H1 (cell line): Measurements from ENCODE around the gene HK1. TPM values are rescaled to one million over a fixed set of nuclear protein-coding genes. Genes with fewer than 3 reads are reported as not detected.

Experiments
- BACH1 ChIP-seq: IDR thresholded peaks from 2 replicates; pipeline ENCODE4 v1.6.1; 2012; ENCODE audit warnings: low read length, improper control_type of control experiment
- BCL11A ChIP-seq, 2 experiments: IDR thresholded peaks; one replicate each; pipeline ENCODE4 v1.6.1; 2011; ENCODE audit warnings: low read depth in 2 of 2, low read length in 2 of 2, mild to moderate bottlenecking in 2 of 2
- CHD7 ChIP-seq: fragments of 300-600 bp; sonication (generic); IDR thresholded peaks from 2 replicates; pipeline ENCODE4 v1.7.1; 2012; ENCODE audit warnings: low read length, moderate library complexity, mild to moderate bottlenecking, inconsistent platforms; ENCODE audit not compliant: insufficient replicate concordance
- FOSL1 ChIP-seq: IDR thresholded peaks from 2 replicates; pipeline ENCODE4 v1.6.1; 2011; ENCODE audit warnings: mild to moderate bottlenecking, low read depth, low read length, moderate library complexity; ENCODE audit not compliant: insufficient read depth
- GTF2F1 ChIP-seq: IDR thresholded peaks from 2 replicates; pipeline ENCODE4 v1.6.1; 2012; ENCODE audit warnings: low read depth, low read length, improper control_type of control experiment, borderline replicate concordance
- HDAC2 ChIP-seq, 2 experiments: fragments of 300-600 bp in 1 of 2; sonication (generic) in 1 of 2; IDR thresholded peaks; 2 replicates each; pipeline ENCODE4 v1.6.1; 2011 to 2012; ENCODE audit warnings: low read depth in 2 of 2, low read length in 2 of 2, mild to moderate bottlenecking in 2 of 2, moderate library complexity in 2 of 2, borderline replicate concordance in 1 of 2, inconsistent platforms in 1 of 2
- JUND ChIP-seq: IDR thresholded peaks from 2 replicates; pipeline ENCODE4 v1.6.1; 2011; ENCODE audit warnings: mild to moderate bottlenecking, improper control_type of control experiment, low read length
- NRF1 ChIP-seq: IDR thresholded peaks from 2 replicates; pipeline ENCODE4 v1.6.1; 2011; ENCODE audit warnings: mild to moderate bottlenecking, low read depth, low read length, improper control_type of control experiment
- RBBP5 ChIP-seq: IDR thresholded peaks from 2 replicates; pipeline ENCODE4 v1.7.1; 2012; ENCODE audit warnings: low read depth, mild to moderate bottlenecking, inconsistent platforms, low read length, moderate library complexity, borderline replicate concordance
- RXRA ChIP-seq: IDR thresholded peaks from 2 replicates; pipeline ENCODE4 v1.6.1; 2011; ENCODE audit warnings: low read depth, mild to moderate bottlenecking, low read length, moderate library complexity; ENCODE audit not compliant: insufficient read depth
- USF2 ChIP-seq: IDR thresholded peaks from 2 replicates; pipeline ENCODE4 v1.6.1; 2011; ENCODE audit warnings: low read length, improper control_type of control experiment
- polyA plus RNA-seq, 7 experiments: library from polyadenylated mRNA; depleted of rRNA in 3 of 7; stranded (reverse) in 5 of 7; unstranded in 2 of 7; fragments of >200 nt in 5 of 7; fragments of 200-250 nt in 2 of 7; gene quantifications; 1 replicate in 5 of 7; 2 replicates in 1 of 7; 4 replicates in 1 of 7; pipeline versions ENCODE4 v1.2.1 to v1.2.3, GENCODE V29; 2011 to 2013; ENCODE audit warnings: missing spikeins in 2 of 7, mixed read lengths in 2 of 7
- total RNA-seq: library from RNA; stranded (reverse); fragmentation: NEBNext Ultra II Directional; extraction: Animal tissue kit (Norgen Biotek cat#: 25700); gene quantifications from 2 replicates; pipeline ENCODE4 v1.2.1, GENCODE V29; 2021

Gene HK1
- total and polyA plus RNA-seq, 2 of the 8 experiments (the other 6 are each of a cell fraction or from before 2014, with no cell fraction given), result 55.8 to 247 TPM

GRCh38 chr10:69434926-69435325 lies 156.6 kb downstream of the HK1 start (continued):
- TF ChIP-seq CHD7, result no peak
- TF ChIP-seq USF2, result no peak
- TF ChIP-seq BCL11A (IDR thresholded peaks at IDR 0.05; ENCODE audit: low read depth in 2 of 2, low read length in 2 of 2), result no peak
- no peak for TF ChIP-seq RXRA
- no peak for TF ChIP-seq NRF1
- TF ChIP-seq RBBP5, result no peak
- TF ChIP-seq FOSL1, result no peak
- TF ChIP-seq GTF2F1, result no peak
- no peak for TF ChIP-seq JUND
- no peak for TF ChIP-seq HDAC2 (IDR thresholded peaks at IDR 0.05; ENCODE audit: borderline replicate concordance in 1 of 2, low read depth in 2 of 2, low read length in 2 of 2)
- TF ChIP-seq BACH1, result no peak
